CD14-positive monocyte (primary cell): ENCODE results near the gene MKLN1. TPM values are rescaled to one million over a fixed set of nuclear protein-coding genes. Genes with fewer than 3 reads are reported as not detected.

Source experiments
- DNase-seq, 3 donors: peaks; one replicate each; pipeline ENCODE4 v3.0.0-alpha.2; 2011 to 2022
- H2AFZ ChIP-seq: 2 replicates; pipeline ENCODE4 v1.6.0; 2012; ENCODE audit warnings: mild to moderate bottlenecking, low read depth, low read length, inconsistent platforms; ENCODE audit not compliant: insufficient read depth, poor library complexity, severe bottlenecking
- H3K27ac ChIP-seq, 2 donors: 1 replicate in 1 of 2; 2 replicates in 1 of 2; pipeline ENCODE4 v1.5.1; 2012 to 2013; ENCODE audit warnings: low read length in 2 of 2, control low read depth in 1 of 2, inconsistent platforms in 1 of 2, low read depth in 1 of 2, mild to moderate bottlenecking in 1 of 2
- H3K27me3 ChIP-seq, 2 donors: one replicate each; pipeline versions ENCODE4 v1.6.0 to v1.6.1; 2011 to 2013; ENCODE audit warnings: low read length in 2 of 2; ENCODE audit not compliant: control insufficient read depth in 2 of 2, insufficient read depth in 2 of 2
- H3K36me3 ChIP-seq, 2 donors: replicated peaks in 1 of 2; 1 replicate in 1 of 2; 2 replicates in 1 of 2; pipeline versions ENCODE4 v1.5.1 to v1.6.1; 2012 to 2013; ENCODE audit warnings: low read length in 2 of 2, control low read depth in 1 of 2, inconsistent platforms in 1 of 2, mild to moderate bottlenecking in 1 of 2; ENCODE audit not compliant: insufficient read depth in 2 of 2, control insufficient read depth in 1 of 2
- H3K4me1 ChIP-seq, 2 donors: 1 replicate in 1 of 2; 2 replicates in 1 of 2; pipeline versions ENCODE4 v1.5.1 to v1.6.1; 2012 to 2013; ENCODE audit warnings: low read length in 2 of 2, control low read depth in 1 of 2, inconsistent platforms in 1 of 2, mild to moderate bottlenecking in 1 of 2, moderate library complexity in 1 of 2; ENCODE audit not compliant: insufficient read depth in 2 of 2, control insufficient read depth in 1 of 2
- H3K4me2 ChIP-seq: replicated peaks from 2 replicates; pipeline ENCODE3; 2012; ENCODE audit warnings: low read length, moderate library complexity, mild to moderate bottlenecking; ENCODE audit not compliant: poor library complexity, severe bottlenecking; ENCODE audit errors: extremely low read depth
- H3K4me3 ChIP-seq, 3 experiments: fragments of 200-600 bp in 1 of 3; sonication (generic) in 1 of 3; replicated peaks in 1 of 3; 1 replicate in 2 of 3; 2 replicates in 1 of 3; pipeline ENCODE4 v1.5.1; 2011 to 2013; ENCODE audit warnings: low read length in 3 of 3, mild to moderate bottlenecking in 3 of 3, control low read depth in 2 of 3, low read depth in 2 of 3, inconsistent platforms in 1 of 3, moderate library complexity in 1 of 3
- H3K79me2 ChIP-seq: 2 replicates; pipeline ENCODE4 v1.6.0; 2012; ENCODE audit warnings: mild to moderate bottlenecking, control low read depth, inconsistent platforms, low read length, moderate library complexity; ENCODE audit not compliant: insufficient read depth
- H3K9ac ChIP-seq: 2 replicates; pipeline ENCODE4 v1.6.0; 2017; ENCODE audit warnings: low read length, mild to moderate bottlenecking; ENCODE audit not compliant: insufficient read depth, poor library complexity, severe bottlenecking
- H3K9me3 ChIP-seq, 2 donors: replicated peaks in 1 of 2; 1 replicate in 1 of 2; 2 replicates in 1 of 2; pipeline versions ENCODE4 v1.5.1 to v1.6.1; 2012 to 2013; ENCODE audit warnings: low read length in 2 of 2, control low read depth in 1 of 2; ENCODE audit not compliant: control insufficient read depth in 1 of 2, insufficient read depth in 1 of 2
- H4K20me1 ChIP-seq: 2 replicates; pipeline ENCODE4 v1.6.0; 2012; ENCODE audit warnings: mild to moderate bottlenecking, low read length, control low read depth, moderate library complexity; ENCODE audit not compliant: insufficient read depth
- H3K27ac Mint-ChIP-seq, 7 donors: one replicate each; pipeline ENCODE4 v1.8.0; 2020; ENCODE audit warnings: mild to moderate bottlenecking in 7 of 7, mixed read lengths in 7 of 7, moderate library complexity in 6 of 7, inconsistent platforms in 2 of 7
- H3K27me3 Mint-ChIP-seq, 3 donors: one replicate each; pipeline ENCODE4 v1.8.0; 2021 to 2022; ENCODE audit warnings: low read depth in 3 of 3, mild to moderate bottlenecking in 3 of 3, mixed read lengths in 3 of 3, moderate library complexity in 3 of 3, inconsistent platforms in 1 of 3
- H3K36me3 Mint-ChIP-seq, 2 donors: one replicate each; pipeline ENCODE4 v1.8.0; 2020; ENCODE audit warnings: mixed read lengths in 2 of 2, inconsistent platforms in 1 of 2, mild to moderate bottlenecking in 1 of 2
- H3K4me1 Mint-ChIP-seq: one replicate; pipeline ENCODE4 v1.8.0; 2020; ENCODE audit warnings: mild to moderate bottlenecking, mixed read lengths
- H3K4me3 Mint-ChIP-seq, 2 donors: one replicate each; pipeline ENCODE4 v1.8.0; 2020; ENCODE audit warnings: mild to moderate bottlenecking in 2 of 2, mixed read lengths in 2 of 2, moderate library complexity in 1 of 2
- H3K9me3 Mint-ChIP-seq, 7 donors: one replicate each; pipeline ENCODE4 v1.8.0; 2020 to 2022; ENCODE audit warnings: mixed read lengths in 7 of 7, mild to moderate bottlenecking in 6 of 7, moderate library complexity in 6 of 7, inconsistent platforms in 2 of 7
- WGBS: methylation state at CpG from one replicate; pipeline ENCODE4 v1.1.5; 2013; ENCODE audit warnings: missing lambda C conversion rate; ENCODE audit not compliant: insufficient coverage; 5-methylcytosine and 5-hydroxymethylcytosine counted together
- intact Hi-C, 2 donors: fragments of 100-400 bp; cut with micrococcal nuclease; formaldehyde crosslinking; loops; one replicate each; pipeline versions ENCODE4 v1.15.0 to v1.15.1; 2023
- polyA plus RNA-seq, 3 donors: library from polyadenylated mRNA; depleted of rRNA in 1 of 3; unstranded in 2 of 3; stranded (reverse) in 1 of 3; fragments of 300-500 nt in 2 of 3; fragments of >200 nt in 1 of 3; fragmentation: Illumina TruSeq in 2 of 3; gene quantifications; 1 replicate in 2 of 3; 2 replicates in 1 of 3; pipeline ENCODE4 v1.2.3, GENCODE V29; 2012 to 2021
- TF ChIP-seq, protein P1 (sequence below): fragments of 200-600 bp; IDR thresholded peaks from one replicate; pipeline ENCODE4 v1.8.0; 2022; ENCODE audit warnings: antibody characterized with exemption, mild to moderate bottlenecking

Gene MKLN1
- polyA plus RNA-seq, 3 donors, result 12.2 to 18.5 (median 17.2) TPM

DNA sequence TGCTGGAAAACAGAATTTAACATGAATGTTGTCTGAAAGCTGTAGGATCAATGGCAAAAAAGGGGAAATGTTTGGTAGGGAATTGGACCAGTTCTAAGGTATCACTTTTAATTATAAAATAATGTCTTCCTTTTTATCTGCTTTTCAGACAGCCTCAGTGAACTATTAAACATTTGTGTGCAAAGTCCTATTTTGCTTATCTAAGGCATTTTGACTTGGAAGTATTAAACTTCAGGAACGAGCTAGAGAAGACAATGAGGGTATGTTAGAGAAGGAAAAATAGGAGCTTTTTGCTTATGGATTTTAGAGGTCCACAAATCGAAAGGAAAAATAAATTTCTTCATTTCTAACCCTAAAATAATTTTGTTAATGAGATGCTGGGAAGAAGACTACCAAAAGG lies 165.4 kb downstream of the MKLN1 start:
- Mint-ChIP-seq H3K27ac (no peak overlapping the region), H3K4me1 (no peaks in the 10 kb centered on the region), H3K4me3 (no peak overlapping the region), H3K27me3 (no peaks in the 10 kb centered on the region), H3K36me3 (peaks cover 37 to 63% of the 10 kb centered on the region in 2 donors), H3K9me3 (no peaks in the 10 kb centered on the region)
- Histone ChIP-seq H3K27me3 (no peaks in the 10 kb centered on the region), H3K9me3 (no peaks in the 10 kb centered on the region), H3K36me3 (peaks cover 10 to 71% of the 10 kb centered on the region in 2 donors), H3K9ac (no peak overlapping the region), H3K27ac (no peak overlapping the region), H3K4me2 (no peak overlapping the region), H2AFZ (no peak overlapping the region), H3K79me2 (no peaks in the 10 kb centered on the region), H3K4me1 (no peaks in the 10 kb centered on the region), H4K20me1 (no peaks in the 10 kb centered on the region), H3K4me3 (no peak overlapping the region)
- intact Hi-C loops, result no loop called here
- WGBS, result no CpG with 5 or more reads among the region's 2 CpGs
- TF ChIP-seq, protein P1, sequence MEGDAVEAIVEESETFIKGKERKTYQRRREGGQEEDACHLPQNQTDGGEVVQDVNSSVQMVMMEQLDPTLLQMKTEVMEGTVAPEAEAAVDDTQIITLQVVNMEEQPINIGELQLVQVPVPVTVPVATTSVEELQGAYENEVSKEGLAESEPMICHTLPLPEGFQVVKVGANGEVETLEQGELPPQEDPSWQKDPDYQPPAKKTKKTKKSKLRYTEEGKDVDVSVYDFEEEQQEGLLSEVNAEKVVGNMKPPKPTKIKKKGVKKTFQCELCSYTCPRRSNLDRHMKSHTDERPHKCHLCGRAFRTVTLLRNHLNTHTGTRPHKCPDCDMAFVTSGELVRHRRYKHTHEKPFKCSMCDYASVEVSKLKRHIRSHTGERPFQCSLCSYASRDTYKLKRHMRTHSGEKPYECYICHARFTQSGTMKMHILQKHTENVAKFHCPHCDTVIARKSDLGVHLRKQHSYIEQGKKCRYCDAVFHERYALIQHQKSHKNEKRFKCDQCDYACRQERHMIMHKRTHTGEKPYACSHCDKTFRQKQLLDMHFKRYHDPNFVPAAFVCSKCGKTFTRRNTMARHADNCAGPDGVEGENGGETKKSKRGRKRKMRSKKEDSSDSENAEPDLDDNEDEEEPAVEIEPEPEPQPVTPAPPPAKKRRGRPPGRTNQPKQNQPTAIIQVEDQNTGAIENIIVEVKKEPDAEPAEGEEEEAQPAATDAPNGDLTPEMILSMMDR, result no peak
- DNase-seq, result no peak

DNA sequence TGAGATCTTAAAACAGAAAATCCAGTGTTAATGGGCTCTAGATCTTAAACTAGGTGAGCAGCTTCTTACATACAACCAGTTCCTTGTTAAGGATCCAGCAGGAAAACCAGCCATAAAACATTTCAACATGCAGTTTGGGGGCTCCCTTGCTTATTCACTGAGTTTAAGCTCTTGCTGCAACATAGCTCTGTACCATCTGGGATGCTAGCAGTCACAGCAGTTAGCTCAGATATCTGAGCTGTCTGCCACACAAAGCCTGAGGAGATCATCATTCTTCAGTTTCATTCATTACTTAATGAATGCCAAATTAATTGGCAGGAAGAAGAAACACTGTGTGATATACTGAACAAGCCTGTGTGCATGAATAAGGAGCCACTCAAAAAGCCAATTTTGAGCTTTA lies 165.9 kb downstream of the MKLN1 start:
- Histone ChIP-seq H2AFZ (no peak overlapping the region), H3K4me3 (no peak overlapping the region), H3K79me2 (no peaks in the 10 kb centered on the region), H3K4me2 (no peak overlapping the region), H3K27ac (no peak overlapping the region), H3K27me3 (no peaks in the 10 kb centered on the region), H3K4me1 (no peaks in the 10 kb centered on the region), H3K36me3 (peaks cover 11 to 74% of the 10 kb centered on the region in 2 donors), H4K20me1 (no peaks in the 10 kb centered on the region), H3K9me3 (no peaks in the 10 kb centered on the region), H3K9ac (no peak overlapping the region)
- TF ChIP-seq, protein P1, result no peak
- Mint-ChIP-seq H3K4me1 (no peaks in the 10 kb centered on the region), H3K27ac (no peak overlapping the region), H3K9me3 (no peaks in the 10 kb centered on the region), H3K4me3 (no peak overlapping the region), H3K36me3 (peaks cover 34 to 58% of the 10 kb centered on the region in 2 donors), H3K27me3 (no peaks in the 10 kb centered on the region)
- intact Hi-C loops, result no loop called here
- DNase-seq, result no peak
